Heart left ventricle (tissue), 13 donors: ENCODE results near the gene HSPA13.

Source experiments
- CTCF ChIP-seq, 12 donors: fragments of 200-600 bp; sonication (generic) in 4 of 12; IDR thresholded peaks; one replicate each; pipeline versions ENCODE4 v1.5.0 to v1.8.0; 2018 to 2022; ENCODE audit warnings: antibody characterized with exemption in 12 of 12, mild to moderate bottlenecking in 5 of 12
- POLR2A ChIP-seq, 2 donors: fragments of 450-650 bp; IDR thresholded peaks; one replicate each; pipeline ENCODE4 v1.6.1; 2017; ENCODE audit warnings: antibody characterized with exemption in 2 of 2, mild to moderate bottlenecking in 2 of 2, moderate library complexity in 2 of 2
- donor health status: ischemic (EF 13 %, LVEDD 7.1; RV severe dilation, severe dysfunction).
- donor health status: DM: no; HTN: yes; CAD: no.
- donor health status: DM: no; HTN: no; CAD: no.
- donor health status: ischemic (EF 25% LVEDD 6.9; RV normal size, moderate dysfunction).
- donor health status: ischemic (EF 25% LVEDD 5.7; RV mildly dilated, moderate dysfunction).
- donor health status: ischemic (EF 35%, LVEDD 5.7; RV mildly dilated, moderate dysfunction).
- donor health status: nonischemic (EF 11% LVEDD 7.7; RV severe dilation, severe dysfunction).
- donor health status: DM: yes; HTN: yes; CAD: no.
- donor health status: PGD.
- donor health status: ischemic (EF 29% LVEDD 5.4; RV normal size, mild dysfunction).
- donor health status: nonischemic (EF 23%, LVEDD 6.1; RV moderate dilation, normal function).

- TF ChIP-seq POLR2A (IDR thresholded peaks at IDR 0.05) (no peak), CTCF (IDR thresholded peaks at IDR 0.05) (no peak)
These were observed 57.4 kb downstream of the HSPA13 start for GRCh38 chr21:14325595-14325994.
